HG02623 (cell line): Measurements from ENCODE around the gene SEC14L6.
"Not testable (repeated sequence)": the region's sequence is repeated elsewhere in the genome, so short reads cannot be mapped to it uniquely, and the experiment has no call there.

Source experiments
- ATAC-seq: cut with Tn5 transposase; IDR thresholded peaks from one replicate; pipeline ENCODE4 v1.9.1; 2021; ENCODE audit warnings: moderate library complexity; ENCODE audit not compliant: unreplicated experiment

SEC14L6 gene

DNA sequence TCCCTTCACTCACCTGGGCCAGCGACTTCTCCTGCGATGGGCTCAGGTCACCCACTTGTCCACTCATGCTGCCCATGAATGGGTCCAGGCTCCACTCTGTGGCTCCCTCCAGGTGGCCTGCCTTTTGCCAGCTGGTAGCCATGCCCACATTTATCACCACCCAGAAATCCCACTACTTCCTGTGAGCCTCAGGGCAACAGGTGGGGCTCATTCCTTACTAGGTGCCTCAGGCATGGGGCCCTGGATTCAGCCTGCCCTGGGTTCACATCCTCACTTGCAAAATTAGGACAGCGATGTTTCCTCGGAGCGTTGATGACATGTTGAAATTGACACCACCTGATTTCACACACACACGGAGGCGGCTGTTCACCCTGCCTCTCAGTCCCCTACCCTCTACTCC is at the start of gene SEC14L6:
SEC14L6 (minus strand) TSS at position 126 of the 400 bp plus-strand sequence; CDS start at position 67, 59 bp downstream.
- ATAC-seq: no peak

DNA sequence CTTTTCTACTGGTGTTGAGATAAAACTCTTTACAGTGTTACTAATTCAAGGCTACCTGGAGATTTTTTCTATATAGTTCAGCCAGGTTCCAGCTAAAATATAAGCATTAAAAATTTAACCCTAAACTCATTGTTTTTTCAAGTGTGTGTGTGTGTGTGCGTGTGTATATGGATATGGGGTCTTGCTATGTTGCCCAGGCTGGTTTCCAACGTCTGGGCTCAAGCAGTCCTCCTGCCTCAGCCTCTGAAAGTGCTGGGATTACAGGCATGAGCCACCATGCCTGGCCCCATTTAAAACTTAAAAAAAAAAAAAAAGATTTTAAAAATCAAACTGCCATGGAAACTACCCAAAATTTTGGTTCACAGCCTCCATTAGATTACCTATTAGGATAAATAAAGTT is 49.7 kb upstream of the SEC14L6 start:
- no peak for ATAC-seq

DNA sequence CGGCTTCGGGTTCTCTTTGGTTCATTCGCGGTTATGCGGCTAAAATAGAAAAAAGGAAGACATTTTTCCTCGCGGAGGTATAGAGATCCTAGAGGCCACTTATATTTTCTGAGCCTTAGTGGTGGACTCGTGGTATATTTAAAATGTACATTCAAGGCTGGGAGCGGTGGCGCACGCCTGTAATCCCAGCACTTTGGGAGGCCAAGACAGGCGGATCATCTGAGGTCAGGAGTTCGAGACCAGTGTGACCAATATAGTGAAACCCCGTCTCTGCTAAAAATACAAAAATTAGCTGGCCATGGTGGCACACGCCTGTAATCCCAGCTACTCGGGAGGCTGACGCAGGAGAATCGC is 45.8 kb upstream of the SEC14L6 start:
- ATAC-seq: not testable (repeated sequence)

DNA sequence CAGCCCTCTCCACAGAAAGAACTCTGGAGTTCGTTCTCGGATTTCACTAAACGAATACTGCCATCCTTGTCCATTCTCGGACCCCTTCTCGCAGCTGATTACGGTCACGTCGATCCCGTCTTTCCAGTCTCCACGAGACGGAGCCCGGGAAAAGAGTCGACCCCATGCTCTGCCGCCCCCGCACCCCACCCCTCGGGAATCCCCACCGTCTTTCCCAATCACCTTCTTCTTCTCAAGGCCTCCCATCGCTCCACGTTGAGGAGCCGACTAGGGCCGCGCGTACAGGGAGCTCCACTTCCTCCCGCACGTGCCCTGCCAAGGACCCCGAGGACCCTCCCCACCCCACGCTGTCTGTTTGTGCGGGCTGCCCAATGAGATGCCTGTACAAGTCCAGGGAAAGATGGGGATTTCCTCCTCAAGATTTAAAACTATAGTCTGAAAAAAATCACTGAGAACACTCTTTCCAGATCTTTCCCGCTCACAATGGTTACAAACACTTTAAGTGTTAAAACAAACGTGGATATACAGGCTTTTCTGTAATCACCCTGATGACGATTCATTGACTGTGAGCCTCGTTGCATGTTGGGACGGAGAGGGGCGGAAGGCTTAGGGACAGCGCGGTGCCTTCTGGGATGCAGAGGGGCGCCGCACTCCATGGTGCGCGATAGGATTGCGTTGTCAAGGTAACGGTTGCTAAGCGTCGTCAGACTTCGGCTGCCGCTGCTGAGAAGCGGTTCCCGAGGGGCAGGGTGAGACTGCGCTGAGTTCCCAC is 45.2 kb upstream of the SEC14L6 start, which contains the start of gene PES1:
PES1 (minus strand) TSS at position 323 of the 772 bp plus-strand sequence; CDS start at position 246, 77 bp downstream.
- peak; percentile 94 for ATAC-seq

DNA sequence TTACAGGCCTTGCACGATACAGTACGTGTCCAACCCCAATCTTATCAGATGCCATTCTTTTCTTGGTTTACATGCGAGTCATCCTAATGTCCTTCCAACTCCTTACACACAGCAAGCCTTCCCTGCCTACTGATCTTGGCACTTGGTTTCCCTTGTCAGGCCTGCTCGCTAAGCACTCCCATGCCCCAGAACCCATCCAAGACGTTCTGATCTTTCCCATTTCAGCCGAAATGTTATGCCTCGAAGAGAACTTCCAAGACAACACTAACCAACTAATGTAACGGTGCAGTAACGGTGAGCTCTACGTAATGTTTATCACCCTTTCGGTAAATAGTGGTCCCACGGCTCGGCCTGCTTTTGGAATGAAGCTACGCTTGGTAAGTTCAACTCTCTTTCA is 44.6 kb upstream of the SEC14L6 start:
- ATAC-seq: no peak

DNA sequence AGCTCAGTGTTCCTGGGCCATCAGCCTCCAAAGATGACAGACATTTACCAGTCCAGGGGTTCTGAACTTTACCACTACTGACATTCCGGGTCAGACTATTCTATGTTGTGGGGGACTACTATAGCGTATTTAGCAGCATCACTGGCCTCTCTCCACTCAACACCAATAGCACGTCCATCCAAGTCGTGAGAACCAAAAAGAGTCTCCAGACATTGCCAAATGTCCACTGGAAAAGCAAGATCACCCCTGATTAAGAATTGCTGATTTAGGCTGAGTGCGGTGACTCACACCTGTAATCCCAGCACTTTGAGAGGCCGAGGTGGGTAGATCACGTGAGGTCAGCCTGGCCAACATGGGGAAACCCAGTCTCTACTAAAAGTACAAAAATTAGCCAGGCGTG is 39.9 kb upstream of the SEC14L6 start:
- no peak for ATAC-seq

DNA sequence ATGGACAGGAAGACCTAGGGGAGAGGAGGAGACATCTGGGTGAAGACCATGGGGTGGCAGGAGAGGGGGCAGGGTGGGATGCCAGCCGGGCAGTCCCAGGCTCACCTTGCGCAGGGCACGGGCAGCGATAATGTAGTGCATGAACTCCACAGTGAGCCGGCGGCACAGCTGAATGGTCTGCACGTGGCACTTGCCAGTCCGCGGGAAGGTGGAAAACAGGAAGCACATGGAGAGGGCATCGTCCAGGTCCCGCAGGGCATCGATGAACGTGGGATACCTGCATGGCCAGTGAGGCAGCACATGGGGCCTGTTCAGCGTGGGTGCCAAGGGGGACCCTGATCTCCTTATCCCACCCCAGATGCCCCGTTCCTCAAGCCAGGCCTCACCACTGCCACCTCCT is 37.9 kb upstream of the SEC14L6 start:
- no peak for ATAC-seq

DNA sequence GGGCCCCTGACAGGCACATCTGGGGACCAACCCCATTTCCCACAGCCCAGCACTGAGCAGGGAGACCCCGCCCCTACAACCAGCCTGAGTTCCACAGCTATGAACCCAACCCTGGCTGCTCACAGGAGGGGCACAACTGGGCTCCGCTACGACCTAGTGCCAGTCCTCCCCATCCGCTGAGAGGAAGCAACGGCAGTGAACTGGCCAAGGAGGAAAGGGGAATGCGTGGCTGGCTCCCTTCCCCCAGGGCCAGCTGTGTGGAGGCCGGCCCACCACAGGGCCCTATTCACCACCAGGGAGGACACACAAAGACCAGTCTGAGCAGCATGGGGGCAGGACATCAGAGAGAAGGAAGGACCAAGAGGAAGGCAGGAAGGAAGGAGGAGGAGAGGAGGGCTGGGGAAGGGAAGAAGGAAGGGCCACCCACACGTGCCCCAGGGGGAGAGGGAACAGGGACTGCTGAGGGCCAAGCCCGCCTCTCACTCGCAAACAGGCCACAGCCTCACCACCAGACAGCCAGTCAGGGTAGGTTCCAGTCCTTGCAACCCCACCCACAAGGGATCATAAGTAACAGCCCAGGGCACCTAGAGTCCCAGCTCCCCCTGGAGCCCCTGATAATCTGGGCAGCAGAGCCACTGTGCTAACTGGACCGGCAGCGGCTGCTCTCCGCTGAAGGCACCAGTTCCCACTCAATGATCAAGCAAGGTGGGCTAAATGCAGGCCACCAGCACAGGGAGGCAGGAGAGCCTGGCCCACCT is 36.4 kb upstream of the SEC14L6 start:
- ATAC-seq: no peak

DNA sequence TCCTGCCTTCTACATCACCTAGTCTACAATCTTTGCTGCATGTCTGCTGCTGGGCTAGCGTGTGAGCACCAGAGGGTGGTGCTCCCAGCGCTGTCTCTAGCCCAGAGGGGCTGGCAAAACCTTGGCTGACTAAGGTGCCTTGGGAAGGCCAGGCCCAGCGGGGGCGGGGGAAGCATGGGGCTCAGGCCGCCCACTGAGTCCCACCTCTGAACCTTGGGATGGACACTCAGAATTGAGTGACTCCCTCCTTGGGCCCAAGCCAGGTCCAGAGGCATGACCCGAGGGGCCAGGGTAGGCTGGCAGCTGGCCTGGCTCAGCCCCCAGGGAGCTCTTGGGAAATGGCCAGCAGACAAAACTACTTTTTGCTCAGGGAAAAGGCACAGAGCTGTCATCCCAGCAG is 35.5 kb upstream of the SEC14L6 start:
- no peak for ATAC-seq

DNA sequence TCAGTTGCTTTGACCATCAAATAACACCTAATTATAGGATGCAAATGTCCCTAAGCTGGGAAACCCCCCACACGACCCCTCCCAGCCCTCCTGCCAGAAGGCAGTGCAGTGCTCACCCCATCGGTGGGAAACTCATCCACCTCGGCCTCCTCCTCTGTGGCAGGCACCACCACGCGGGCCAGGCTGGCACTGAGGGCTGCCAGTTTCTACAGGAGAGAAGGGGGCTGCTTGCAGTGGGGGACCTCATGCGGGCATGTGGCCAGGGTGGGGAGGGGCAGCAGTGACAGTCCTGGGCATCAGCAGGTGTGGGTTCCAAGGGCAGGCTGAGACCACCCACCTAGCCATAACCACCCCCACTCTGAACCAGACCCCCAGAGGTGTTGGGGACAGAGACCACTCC is 34.4 kb upstream of the SEC14L6 start:
- no peak for ATAC-seq

DNA sequence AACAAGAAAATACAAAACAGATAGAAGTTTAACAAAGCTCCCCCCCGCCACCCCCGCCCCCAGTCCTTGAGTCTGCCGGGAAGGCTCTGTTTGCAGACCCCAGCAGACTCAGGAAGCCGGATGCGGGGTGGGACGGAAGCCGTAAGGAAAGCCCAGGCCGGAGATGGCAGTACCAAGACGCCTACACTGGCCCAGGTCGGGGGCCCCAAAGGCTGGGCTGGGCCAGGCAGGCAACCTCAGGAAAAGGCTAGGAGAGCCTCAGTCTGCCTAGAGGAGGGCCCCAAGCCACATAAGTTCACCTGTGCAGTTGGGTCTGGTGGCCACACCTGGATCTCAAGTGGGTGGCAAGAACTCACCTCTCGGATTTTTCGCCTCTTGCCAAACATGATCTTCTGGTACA is 31.9 kb upstream of the SEC14L6 start:
- ATAC-seq: no peak

DNA sequence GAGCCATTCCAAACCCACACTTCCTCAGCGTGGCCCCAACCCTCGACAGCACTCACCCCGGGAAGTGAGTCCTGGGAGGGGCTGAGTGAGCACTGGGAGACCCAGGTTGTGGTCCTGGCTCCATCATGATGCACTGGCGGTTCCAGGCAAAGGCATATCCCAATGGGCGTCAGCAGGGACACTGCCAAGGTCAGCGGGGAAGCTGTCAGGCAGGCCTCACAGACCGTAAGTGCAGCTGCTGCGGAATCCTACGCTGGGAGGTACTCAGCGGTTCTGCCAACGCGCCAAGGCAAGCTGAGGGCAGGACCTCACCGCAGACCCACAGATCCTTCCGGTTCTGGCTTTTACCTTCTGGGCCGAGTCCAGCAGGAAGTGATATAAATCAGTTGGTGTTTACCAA is 29.3 kb upstream of the SEC14L6 start:
- ATAC-seq: no peak

DNA sequence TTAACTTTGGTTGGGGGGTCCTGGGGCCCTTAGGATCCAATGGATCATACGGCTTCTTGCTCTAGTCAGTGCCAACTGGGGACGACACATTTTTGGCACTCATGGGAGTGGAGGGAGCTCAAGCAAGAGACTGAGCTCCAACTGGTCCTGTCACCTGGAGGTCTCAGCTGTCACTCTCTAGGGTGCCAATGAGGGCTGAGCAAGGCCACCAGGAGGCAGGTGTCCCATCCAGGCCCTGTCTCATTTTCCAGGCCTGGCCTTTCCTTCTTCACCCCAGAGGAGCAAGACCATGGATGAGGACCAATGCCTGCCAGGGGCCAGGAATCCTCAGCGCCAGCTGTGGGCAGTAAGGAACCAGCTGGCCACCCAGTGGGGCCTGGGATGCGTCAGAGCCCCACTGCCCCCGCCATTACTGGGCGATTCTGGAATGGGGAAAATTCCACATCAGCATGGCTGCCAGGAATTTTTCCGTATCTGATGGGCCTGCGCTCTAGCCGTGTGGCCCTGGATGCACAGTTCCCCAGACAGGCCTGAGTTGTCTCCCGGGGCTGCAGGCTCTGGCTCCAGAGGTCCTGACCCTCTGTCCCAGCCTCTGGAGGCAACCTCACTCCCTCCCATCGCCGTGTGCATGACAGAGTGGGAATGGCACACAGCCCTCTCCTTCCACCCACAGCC is 28.6 kb upstream of the SEC14L6 start:
- no peak for ATAC-seq

DNA sequence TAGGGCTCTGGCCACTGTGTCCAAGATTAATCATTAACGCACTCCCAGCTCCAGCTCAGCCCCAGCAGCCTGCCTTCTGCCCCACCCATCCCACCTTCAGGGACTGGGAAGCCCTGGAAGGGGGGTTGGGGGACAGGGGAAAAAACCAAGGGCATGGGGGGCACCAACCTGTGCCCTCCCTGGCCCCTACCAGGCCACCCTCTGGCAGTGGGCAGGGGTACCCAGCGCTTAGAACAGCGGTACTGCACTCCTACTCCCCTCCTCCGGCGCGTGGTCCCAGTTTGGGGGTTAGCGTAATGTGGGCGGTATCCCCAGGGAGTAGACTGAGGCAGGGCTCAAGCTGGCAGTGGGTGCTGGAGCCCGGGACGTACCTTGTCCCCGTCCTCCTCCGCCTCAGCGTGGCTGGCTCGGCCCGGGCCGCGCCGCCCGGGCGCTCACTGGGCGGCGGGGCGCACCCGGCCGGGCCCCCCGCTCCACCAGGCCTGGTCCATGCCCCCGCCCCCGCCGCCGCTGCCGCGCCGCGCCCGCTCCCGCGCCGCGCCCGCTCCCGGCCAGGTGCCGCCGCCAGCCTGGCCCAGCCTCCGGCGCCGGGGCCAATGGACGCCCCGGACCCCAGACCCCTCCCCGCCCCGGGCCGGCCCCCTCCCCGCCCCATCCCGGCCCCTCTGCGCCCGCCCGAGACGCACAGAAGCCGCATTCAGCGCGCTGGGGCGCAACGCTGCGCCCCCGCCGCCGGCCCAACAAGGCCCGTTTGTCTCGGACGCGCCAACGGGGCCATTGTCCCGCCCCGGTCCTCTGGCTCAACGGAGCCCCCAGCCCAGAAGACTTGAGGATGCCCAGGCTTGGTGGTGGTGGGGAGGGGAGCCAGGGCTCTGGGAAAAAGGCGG is 27.8 kb upstream of the SEC14L6 start, which contains the start of gene GAL3ST1:
GAL3ST1 (minus strand) TSS at position 571 of the 887 bp plus-strand sequence. CDS start 17,273 bp downstream, outside the sequence.
- ATAC-seq: no peak

DNA sequence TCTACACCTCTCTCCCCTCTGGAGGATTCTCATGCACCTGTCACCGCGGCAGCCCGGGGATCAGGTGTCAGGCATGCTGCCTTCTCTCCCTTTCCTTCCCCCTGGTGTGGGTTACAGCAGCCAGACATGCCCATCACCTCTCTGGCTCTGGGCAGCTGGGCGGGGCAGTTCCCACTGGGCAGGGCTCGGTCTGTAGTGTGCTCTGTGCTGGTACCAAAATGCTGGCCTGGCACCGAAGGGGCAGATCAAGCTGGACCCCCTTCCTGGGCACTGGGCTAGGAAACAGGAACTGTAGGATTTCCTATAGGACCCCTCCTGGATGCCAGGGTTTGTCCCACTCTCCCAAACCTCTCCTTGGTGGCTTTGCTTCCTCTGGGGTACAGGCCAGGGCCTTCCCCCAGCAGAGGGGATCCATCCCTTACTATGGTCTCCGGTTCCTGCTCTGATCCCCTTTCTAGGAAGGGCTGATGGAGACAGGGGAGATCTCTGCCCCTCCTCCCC is 27.1 kb upstream of the SEC14L6 start:
- no peak for ATAC-seq

DNA sequence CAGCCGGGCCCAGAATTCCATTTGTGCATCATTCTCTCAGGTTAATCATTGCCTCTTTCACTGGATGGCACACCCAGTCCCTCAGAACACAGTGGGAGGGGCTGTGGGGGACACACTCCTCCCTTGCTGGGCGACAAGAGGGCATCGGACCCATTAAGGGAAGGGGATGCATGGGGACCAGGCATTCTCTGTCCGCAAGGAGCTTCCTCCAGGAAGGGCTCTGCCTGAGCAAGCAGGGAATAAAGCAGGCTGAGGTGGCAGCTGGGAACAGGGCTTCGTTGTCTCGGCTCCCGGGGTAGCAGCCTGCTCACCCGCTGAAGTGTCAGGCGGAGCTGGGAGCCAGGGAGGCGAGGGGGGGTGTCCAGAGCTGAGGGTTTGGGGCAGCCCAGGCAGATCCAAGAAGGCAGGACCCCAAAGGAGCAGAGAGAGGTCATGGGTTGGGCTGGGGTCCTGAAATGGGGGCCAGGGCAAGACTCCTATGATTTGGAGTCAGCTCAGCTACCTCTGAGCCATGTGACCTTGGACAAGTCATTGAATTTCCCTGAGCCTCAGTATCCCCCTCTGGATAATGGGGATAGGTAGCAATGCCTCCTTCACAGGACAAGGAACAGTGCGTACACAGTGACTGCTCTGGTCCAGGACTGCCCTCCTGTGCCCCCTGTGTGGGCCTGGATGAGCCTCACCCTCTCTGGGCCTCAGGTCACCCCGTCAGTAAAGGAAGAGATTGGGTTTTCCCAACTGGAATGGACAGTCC is 26.5 kb upstream of the SEC14L6 start:
- no peak for ATAC-seq

DNA sequence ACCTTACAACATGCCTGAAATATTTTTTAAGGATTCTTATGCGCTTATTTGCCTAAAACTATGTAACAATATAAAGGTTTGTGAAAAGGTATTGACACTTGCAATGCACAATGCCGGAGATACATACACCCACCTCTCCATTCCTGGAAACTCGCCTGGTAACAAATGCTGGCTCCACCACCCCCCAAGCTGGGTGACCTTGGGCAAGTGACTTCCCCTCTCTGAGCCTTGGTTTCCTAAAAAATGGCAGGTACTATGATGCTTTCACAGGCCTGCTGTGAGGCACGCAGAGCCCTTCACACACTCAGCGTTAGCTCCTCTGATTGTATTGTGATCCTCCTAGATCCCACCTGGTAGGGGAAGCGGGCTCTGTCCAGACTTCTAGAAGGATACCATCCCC is 25.7 kb upstream of the SEC14L6 start:
- no peak for ATAC-seq

DNA sequence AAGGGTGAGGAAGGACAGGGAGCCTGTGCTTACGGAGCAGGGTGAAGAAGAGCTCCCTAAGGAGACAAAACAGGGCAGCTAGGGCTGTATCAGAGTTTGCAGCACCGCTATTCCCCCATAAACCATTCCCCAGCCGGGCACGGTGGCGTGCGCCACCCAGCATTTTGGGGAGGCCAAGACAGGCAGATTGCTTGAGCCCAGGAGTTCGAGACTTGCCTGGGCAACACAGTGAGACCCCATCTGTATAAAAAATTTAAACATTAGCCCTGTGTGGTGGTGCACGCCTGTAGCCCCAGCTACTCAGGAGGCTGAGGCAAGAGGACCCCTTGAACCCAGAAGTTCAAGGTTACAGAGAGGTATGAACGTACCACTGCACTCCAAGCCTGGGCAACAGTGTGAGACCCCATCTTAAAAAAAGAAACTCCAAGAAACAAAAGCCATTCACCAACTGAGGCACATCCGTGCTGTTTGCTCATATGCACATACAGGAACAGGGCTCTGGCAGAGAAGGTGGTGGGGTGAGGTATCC is 23.2 kb upstream of the SEC14L6 start:
- ATAC-seq: no peak

DNA sequence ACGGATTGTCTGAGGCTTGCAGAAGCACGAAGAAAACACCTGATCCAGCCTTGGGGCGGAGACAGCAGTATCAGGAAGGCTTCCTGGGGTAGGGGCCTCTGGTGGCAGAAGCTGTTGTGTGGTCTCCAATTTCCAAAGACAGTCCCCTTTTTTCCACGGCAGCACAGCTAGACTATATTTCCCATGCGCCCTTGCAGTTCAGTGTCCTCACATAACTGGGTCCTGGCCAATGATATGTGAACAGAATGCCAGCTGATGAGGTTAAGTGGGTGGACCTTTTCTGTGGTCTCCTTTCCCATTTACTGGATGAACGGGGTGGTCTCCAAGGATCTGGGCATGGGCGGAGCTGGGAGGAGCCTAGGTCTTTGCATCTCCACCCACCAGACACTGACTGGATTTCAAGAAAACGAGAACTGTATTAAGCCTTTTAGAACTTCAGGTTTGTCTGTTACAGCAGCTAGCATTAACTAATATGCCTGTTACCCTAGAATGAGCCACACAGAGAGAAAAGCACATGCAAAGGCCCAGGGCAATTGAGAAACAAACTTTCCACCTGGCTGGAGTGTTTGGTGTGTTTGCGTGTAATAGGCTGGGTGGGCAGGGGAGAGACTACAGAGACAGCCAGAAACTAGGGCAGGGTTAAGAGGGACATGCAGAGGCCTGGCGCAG is 21.7 kb upstream of the SEC14L6 start:
- no peak for ATAC-seq
